BJ (cell line): Measurements from ENCODE around the gene TIAM2. TPM values are rescaled to one million over a fixed set of nuclear protein-coding genes. Genes with fewer than 3 reads are reported as not detected.

Source experiments
- CTCF ChIA-PET: fragments of 350-600 bp; formaldehyde crosslinking; extraction: SDS; loops from one replicate; lab custom pipeline; 2021; ENCODE audit warnings: antibody characterized with exemption, inconsistent platforms; lab: Yijun Ruan, JAX
- POLR2A ChIA-PET: fragments of 300-600 bp; sonication (Branson Sonifier 250); formaldehyde crosslinking; extraction: SDS; loops from one replicate; lab custom pipeline; 2021; ENCODE audit warnings: antibody characterized with exemption; lab: Charles Lee
- DNase-seq: peaks from one replicate; pipeline ENCODE4 v3.0.0-alpha.2; 2011; ENCODE audit warnings: low read depth
- H3K27me3 ChIP-seq: 2 replicates; pipeline ENCODE4 v1.6.0; 2011; ENCODE audit warnings: low read length; ENCODE audit not compliant: control insufficient read depth, insufficient read depth
- H3K36me3 ChIP-seq: 2 replicates; pipeline ENCODE4 v1.5.1; 2011; ENCODE audit warnings: low read length; ENCODE audit not compliant: control insufficient read depth, insufficient read depth
- H3K4me3 ChIP-seq: 2 replicates; pipeline ENCODE4 v1.5.1; 2011; ENCODE audit warnings: low read depth, mild to moderate bottlenecking, control low read depth, low read length
- polyA plus RNA-seq: library from polyadenylated mRNA; depleted of rRNA; stranded (reverse); fragments of >200 nt; gene quantifications from 2 replicates; pipeline ENCODE4 v1.2.3, GENCODE V29; 2011
- TF ChIP-seq, protein P1 (sequence below): IDR thresholded peaks from 2 replicates; pipeline ENCODE4 v1.5.1; 2011; ENCODE audit warnings: low read depth, mild to moderate bottlenecking, control low read depth, inconsistent platforms, low read length, moderate library complexity; ENCODE audit not compliant: insufficient read depth

The TIAM2 gene
- polyA plus RNA-seq, 1 experiment = 4.6 TPM

DNA sequence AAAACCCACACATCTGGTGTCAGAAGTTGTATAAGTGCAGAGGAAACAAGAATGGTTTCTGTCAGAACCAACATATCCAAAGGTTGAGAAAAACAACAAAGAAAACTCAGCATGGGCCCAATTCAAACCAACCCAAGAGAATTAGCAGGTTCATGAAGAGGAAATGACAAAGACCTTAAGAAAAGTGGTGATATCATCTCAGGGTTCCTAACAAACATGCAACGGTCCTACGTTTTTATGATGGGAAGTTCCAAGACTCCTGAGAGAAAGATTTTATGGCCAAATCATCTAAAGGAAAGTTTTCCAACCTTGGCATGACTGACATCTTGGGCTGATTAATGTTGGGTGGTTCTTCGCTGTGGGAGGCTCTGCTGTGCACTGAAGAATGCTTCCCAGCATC is 296.2 kb downstream of the TIAM2 start:
- Histone ChIP-seq H3K27me3 (no peaks in the 10 kb centered on the region), H3K4me3 (no peak overlapping the region), H3K36me3 (no peaks in the 10 kb centered on the region)
- POLR2A ChIA-PET = no interaction called here
- TF ChIP-seq, protein P1, sequence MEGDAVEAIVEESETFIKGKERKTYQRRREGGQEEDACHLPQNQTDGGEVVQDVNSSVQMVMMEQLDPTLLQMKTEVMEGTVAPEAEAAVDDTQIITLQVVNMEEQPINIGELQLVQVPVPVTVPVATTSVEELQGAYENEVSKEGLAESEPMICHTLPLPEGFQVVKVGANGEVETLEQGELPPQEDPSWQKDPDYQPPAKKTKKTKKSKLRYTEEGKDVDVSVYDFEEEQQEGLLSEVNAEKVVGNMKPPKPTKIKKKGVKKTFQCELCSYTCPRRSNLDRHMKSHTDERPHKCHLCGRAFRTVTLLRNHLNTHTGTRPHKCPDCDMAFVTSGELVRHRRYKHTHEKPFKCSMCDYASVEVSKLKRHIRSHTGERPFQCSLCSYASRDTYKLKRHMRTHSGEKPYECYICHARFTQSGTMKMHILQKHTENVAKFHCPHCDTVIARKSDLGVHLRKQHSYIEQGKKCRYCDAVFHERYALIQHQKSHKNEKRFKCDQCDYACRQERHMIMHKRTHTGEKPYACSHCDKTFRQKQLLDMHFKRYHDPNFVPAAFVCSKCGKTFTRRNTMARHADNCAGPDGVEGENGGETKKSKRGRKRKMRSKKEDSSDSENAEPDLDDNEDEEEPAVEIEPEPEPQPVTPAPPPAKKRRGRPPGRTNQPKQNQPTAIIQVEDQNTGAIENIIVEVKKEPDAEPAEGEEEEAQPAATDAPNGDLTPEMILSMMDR = no peak
- CTCF ChIA-PET = interaction anchor here (0.6 kb wide), 1 partner anchor 24 kb away, joined by 3 read pairs; no protein-coding TSS in a partner anchor
- no peak for DNase-seq

DNA sequence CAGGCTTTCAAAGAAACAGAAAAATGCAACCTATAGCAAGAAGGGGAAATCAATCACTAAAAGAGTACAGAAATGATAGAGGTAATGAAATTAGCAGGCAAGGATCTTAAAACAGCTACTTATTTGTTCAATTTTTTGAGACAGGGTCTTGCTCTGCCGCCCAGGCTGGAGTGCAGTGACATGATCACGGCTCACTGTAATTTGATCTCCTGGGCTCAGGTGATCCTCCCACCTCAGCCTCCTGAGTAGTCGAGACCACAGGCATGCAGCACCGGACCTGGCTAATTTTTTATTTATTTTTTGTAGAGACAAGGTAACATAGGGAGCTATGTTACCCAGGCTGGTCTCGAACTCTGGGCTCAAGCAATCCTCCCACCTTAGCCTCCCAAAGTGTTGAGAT is 297.6 kb downstream of the TIAM2 start:
- H3K36me3 ChIP-seq = no peaks in the 10 kb centered on the region
- TF ChIP-seq, protein P1 = no peak
- H3K4me3 ChIP-seq = no peak overlapping the region
- POLR2A ChIA-PET = no interaction called here
- CTCF ChIA-PET = interaction anchor here (0.9 to 1.0 kb wide), 2 partner anchors 19 to 95 kb away, joined by 3 read pairs; no protein-coding TSS in a partner anchor
- no peak for DNase-seq
- no peaks in the 10 kb centered on the region for H3K27me3 ChIP-seq

DNA sequence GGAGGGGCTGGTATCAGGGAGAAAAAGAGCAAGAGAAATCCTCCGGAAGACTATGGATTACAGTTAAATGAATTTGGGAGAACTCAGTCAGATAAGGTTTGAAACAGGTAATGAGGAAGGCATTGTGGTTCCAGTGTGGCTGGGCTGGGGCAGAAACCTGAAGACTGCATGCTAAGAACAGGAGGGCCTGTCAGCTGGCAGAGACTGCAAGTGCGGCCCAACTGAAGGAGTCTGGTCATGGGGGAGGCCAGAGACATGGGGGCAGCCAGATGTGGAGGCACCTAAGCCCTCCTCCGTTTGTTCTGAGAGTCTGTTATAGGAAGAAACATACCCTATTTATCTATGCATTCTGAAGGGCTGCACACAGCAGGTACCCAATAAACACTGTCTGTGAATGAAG is 302.6 kb downstream of the TIAM2 start:
- Histone ChIP-seq H3K36me3 (no peaks in the 10 kb centered on the region), H3K4me3 (no peak overlapping the region), H3K27me3 (no peaks in the 10 kb centered on the region)
- no peak for DNase-seq
- ChIA-PET CTCF (no interaction called here), POLR2A (no interaction called here)
- TF ChIP-seq, protein P1 = no peak

DNA sequence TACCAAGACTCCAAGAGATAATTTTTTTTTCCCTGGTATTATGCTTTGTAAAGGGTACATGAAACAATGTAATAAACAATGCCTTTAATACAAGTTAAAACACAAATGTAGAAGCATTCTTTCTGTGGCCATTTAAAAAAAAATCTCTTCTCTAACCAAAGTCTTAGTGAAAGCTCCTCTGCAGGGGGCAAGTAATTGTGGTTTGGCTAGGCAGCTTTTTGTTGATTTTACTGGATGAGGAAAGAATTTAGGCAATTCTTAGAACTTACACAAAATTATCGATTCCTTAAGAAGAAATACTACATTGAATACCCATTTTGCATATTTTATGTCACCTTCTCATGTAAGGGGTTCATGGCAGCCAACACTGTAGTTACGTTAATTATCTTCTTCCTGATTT is 306.8 kb downstream of the TIAM2 start:
- H3K27me3 ChIP-seq = no peaks in the 10 kb centered on the region
- CTCF ChIA-PET = no interaction called here
- POLR2A ChIA-PET = no interaction called here
- no peak overlapping the region for H3K4me3 ChIP-seq
- TF ChIP-seq, protein P1 = no peak
- no peak for DNase-seq
- 0 out of 2 replicates have a peak, but pooled peaks cover 1% of the 10 kb centered on the region for H3K36me3 ChIP-seq

DNA sequence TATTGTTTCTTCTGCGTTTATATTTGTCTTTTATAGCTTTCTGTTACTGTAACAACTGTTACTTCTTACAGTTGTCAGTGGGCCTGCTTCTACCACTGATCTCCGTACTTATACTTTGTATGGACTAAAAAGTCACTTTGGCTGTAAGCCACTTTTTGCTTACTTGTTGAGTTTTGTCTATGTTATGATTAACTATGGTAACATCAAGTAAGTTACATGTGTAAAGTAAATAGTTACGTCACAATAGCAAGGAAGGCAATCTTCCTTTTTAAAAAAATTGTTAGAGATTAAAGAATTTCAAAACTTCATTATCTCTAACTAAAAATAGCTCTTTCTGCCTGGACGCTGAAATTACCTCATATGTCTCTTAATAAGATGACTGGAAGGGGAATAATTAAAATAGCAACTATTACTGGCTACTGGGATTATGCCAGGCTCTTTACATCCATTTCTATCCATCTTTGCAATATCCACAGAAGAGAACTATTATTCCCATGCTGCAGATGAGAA is 308.3 kb downstream of the TIAM2 start:
- H3K36me3 ChIP-seq = 0 out of 2 replicates have a peak, but pooled peaks cover 1% of the 10 kb centered on the region
- ChIA-PET CTCF (interaction anchor here (1.0 to 1.7 kb wide), 2 partner anchors 13 to 126 kb away, joined by 5 to 6 read pairs; no protein-coding TSS in a partner anchor), POLR2A (no interaction called here)
- TF ChIP-seq, protein P1 = no peak
- no peaks in the 10 kb centered on the region for H3K27me3 ChIP-seq
- no peak overlapping the region for H3K4me3 ChIP-seq
- DNase-seq = no peak
